Inferior parietal cortex (tissue), 1 donor: ENCODE measurements around the gene RASSF6.
"Not testable (repeated sequence)": the region's sequence is repeated elsewhere in the genome, so short reads cannot be mapped to it uniquely, and the experiment has no call there.

Experiments
- DNase-seq: peaks from one replicate; pipeline ENCODE4 v3.0.0-alpha.2; 2016; ENCODE audit errors: extremely low spot score

RASSF6 gene

DNA sequence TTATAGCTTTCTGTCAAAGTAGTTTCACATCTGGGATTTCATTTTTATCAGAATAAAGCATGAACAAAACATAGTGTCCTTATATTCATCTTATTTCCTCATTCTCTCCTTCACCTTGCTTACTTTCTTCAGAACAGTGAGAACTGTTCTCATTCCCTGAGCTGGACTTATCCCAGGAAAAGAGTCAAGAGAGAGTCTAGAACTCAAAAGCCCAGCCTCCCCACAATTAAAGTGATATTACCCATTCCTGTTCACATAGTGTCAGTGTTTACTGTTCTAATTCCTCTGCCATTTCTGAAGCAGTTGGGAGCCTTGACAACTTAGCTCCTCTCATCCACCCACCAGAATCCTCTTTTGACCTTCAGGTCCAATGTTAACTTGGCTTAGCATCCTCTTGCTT is 42.9 kb downstream of the RASSF6 start:
- no peak for DNase-seq

DNA sequence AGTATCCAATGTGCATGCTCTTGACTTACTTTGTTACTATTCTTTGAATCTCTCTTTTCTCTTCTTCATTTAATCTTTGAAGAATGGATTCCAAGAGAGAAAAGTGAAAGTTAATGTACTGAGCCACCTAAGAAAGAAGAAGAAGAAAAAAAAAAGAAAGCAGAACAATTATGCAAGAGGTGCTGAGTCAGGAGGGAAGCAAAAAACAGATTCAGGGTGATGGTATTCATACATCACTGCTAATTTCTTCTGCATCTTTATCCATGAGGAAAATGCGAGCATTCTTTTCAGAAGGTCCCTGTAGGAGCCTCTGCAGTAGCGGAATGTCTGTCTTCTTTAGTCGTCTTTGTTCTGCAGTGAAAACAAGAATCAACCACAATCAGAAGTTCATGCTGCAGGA is 43.9 kb downstream of the RASSF6 start:
- no peak for DNase-seq

DNA sequence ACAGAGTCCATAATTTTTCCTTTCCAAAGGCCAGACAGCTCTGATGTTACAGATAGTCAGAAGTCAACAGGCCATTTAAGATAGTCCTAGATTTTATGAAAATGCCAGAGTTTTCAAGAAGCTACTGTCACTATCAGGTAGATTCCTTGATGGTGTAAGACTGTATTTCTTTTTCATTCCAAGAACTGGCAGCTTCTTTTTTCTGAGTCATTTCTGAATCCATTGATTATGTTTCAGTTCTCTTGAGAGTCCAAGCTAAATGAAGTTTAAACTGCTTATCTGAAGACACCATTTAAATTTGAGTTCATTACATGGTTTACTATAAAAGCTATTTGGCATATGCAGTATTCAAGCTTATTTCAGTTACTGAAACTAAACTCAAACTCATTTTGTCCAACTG is 44.6 kb downstream of the RASSF6 start:
- no peak for DNase-seq

DNA sequence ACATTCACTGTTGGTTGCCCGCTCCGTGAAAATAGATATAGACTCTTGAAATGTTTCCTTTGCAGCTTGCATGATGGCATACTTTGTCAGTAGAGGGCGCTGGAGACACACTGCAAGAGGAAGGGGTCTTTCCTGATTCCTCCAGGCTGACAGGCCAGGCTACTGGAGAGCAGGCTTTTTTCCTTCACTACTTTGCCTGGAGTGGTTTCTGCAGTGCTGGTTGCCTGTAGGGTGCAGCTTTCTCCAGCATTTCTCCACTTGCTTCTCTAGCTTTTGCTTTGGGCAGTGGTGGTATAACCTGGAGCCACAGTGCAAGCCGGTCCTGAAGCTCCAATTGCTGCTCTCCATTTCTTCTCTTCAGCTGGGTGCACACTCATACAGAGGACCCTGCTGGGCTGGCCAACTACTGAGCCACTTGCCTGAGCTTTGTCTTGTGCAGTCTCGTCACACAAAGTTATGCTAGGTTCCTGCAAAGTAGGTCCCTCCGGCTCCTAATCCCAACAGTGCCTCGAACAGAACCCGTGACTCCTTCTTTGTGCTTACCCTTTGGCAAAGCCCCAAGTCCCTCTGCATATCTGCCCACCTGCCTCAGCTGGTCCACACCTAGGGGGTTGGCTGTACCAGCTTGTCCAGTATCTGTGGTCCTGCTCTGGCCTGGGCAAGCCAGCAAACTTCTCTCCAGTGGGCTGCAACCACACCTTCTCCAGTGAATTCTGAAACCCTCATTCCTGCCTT is 46.3 kb downstream of the RASSF6 start:
- DNase-seq = peak; percentile 61

DNA sequence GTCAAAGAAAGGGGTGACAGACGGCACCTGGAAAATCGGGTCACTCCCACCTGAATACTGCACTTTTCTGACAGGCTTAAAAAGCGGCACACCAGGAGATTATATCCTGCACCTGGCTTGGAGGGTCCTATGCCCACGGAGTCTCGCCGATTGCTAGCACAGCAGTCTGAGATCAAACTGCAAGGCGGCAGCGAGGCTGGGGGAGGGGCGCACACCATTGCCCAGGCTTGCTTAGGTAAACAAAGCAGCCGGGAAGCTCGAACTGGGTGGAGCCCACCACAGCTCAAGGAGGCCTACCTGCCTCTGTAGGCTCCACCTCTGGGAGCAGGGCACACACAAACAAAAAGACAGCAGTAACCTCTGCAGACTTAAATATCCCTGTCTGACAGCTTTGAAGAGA is 69.4 kb downstream of the RASSF6 start:
- DNase-seq = not testable (repeated sequence)

DNA sequence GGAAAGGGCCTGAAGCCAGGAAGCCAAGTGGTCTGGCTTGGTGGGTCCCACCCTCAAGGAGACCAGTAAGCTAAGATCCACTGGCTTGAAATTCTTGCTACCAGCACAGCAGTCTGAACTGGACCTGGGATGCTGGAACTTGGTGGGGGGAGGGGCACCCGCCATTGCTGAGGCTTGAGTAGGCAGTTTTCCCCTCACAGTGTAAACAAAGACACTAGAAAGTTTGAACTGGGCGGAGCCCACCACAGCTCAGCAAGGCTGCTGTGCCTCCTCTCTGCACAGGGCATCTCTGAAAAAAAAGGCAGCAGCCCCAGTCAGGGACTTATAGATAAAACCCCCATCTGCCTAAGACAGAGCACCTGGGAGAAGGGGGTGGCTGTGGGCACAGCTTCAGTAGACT is 75.6 kb downstream of the RASSF6 start:
- DNase-seq = no peak

DNA sequence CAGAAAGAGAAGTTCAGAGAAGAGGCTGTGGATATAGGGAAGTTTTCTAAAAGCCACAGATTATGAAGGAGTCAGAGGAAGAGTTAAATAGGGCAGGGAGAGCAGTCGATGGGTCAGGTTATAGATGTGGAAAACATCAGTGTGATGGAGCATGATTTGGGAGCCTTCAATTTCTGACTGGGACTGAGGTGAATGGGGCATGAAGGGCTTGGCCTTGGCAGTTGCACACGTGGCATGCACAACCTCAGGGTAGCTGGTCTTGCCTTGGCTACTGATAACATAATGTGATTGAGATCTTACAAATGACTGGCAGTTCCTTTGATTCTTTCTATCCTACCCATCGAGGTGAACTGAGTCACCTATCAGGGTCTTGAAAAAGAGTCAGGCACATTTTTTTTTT is 79.0 kb downstream of the RASSF6 start:
- no peak for DNase-seq

DNA sequence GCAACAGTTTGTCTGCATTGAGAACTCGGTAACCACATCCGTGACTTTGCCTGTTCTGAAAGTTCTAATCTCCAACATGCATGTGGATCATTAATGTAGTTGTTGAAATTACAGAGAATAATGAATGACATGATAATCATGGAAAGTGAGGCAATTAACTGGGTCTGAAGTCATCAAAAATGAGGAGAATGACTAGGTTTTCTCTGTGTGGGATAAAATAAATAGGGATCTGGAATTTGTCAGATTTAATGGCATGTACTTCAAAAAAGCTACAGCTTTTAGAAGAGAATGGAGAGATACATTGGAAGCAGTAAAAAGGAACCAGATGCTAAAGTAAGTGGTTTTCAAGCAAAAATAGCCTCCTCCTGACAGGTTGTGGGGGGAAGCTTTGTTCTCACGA is 79.4 kb downstream of the RASSF6 start:
- no peak for DNase-seq

DNA sequence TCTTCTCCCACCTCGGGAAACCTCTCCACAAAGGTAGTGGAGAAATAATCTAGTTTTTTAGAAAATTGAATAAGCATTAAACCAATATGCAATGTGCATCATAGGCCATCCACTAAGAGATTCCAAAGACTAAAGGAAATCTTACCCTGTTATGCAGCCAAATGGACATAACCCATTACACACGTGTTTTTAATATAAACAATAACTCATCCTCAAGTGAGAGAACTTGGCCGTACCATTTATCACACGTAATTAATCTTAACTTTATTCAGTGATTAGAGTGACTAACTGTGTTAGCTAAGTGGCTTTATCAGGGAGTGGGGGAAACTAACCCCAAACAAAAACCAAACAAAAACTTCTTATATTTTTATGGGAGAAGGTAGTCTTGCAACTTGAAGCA is 80.8 kb downstream of the RASSF6 start:
- no peak for DNase-seq

DNA sequence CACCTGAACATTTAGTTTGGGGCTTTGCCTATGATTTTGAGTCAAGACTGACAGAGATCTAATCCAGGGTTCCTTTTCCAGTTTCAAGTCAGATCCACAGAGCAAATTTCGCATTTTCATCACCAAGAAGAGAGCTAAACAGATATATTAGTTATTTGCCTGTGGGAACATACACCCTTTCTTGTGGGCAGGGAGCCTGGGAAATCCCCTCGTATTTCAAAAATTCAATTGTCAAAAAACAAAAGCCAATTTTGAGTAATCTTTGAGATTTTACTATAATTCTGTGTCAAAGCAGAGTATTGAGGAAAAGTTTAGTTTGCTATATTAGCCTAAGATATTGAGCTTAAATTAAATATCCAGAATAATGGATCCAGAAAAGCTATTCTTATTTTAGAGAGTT is 82.1 kb downstream of the RASSF6 start:
- no peak for DNase-seq

DNA sequence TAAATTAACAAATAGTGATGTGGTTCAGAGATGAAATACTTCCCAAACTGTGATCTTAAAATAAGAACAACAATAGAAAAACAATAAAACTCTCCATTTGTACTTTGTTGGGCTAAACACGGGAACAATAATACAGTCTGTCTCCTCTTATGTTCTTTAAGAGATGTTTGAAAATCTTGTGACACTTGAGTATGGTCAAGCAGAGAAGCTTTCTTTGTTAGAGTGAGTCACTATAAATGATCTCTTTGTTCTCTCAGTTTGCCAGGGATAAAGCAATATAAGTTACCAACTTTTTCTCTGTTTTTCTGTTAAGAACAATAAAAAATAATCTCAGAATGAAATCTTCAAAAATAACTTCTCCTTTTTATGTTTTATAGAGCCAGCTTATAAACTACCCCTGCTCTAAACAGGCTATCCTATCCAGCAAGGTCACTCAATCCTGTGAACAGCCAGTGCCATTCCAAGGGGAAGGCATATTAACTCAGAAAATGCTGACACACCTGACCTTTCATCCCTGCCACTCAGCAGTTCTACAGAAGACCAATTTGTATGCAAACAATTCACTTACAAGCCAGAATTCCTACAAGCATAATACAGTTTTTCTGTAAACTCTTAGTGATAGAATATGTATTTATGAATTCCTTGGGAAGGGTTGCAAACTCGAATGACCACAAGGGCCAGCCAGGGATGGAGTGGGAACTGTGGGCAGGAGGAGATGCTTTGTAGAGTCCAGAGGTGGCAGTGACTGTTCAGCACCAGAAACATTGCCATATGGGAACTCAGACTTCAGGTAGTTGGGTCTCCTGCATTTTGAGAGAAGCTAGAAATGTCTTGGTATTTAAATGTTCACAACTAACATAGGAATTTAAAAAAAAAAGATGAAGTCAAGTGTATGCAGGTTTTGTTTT is 86.5 kb downstream of the RASSF6 start:
- DNase-seq = no peak

DNA sequence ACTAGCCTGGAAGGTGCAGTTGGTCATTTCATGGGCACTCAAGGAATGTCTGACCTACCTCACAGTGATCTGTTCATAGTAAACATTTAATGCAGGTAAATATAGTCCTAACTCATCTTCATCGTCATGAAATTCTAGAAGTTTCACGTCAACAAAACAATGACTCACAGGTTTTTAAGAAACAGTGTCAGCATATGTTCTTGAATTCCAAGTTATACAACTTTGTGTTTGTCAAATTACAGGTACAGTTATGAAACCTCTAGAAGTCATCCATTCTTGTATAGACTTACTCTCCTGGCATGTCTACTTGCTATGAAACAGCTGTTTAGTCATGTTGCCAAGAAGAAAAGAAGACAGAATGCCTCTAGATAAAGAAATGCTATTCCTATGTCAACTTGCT is 92.1 kb downstream of the RASSF6 start:
- DNase-seq = peak; percentile 58

DNA sequence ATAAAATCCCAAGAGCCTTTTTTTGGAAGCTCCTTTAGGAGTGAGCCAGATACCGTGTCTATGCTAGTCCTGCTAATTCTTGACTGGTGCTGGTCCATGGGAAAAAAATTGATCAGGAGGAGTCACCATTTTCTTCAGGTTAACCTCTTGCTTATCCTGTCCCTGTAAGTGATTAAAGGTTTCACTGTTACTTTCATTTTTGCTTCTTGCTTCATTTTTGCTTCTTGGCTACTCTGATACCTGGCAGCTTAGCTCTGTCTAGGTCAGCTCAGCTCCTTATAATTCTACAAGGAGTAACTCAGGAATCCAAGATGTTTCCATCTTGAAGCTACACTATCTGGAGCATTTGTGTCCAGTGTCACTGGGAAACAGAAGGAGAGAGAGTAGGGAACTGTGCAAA is 93.0 kb downstream of the RASSF6 start:
- DNase-seq = no peak

DNA sequence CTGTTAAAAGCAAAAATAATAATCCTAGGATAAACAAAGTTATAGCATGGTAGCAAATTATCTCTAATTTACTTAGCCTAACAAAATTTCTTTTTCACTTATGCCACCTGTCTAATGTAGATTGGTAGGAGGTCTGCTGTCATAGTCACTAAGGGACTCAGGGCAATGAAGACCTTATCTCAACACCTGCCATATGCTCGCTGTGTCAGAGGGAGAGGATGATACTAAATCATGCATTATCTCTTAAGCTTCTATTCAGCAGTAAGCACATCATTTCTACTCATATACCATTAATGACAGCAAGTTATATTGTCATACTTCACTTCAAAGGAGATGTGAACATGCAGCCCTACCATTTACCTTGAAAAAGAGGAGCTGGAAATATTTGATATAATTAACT is 94.6 kb downstream of the RASSF6 start:
- no peak for DNase-seq

DNA sequence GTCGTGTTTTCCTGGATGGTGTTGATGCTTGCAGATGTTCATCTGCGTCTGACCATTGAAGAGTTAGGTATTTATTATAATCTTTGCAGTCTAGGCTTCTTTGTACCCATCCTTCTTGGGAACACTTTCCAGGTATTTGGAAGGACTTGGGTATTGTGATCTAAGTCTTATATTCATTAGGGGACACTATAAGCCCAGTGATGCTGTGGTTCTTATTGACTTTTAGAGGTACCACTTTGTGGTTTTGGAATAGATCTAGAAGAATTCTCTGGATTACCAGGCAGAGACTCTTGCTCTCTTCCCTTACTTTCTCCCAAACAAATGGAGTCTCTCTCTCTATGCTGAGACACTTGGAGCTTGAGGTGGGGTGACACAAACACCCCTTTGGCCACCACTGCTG is 97.1 kb downstream of the RASSF6 start:
- no peak for DNase-seq
